GM12801 (cell line): ENCODE results near the gene FKBP10.

Experiments used
- TF ChIP-seq, protein P1 (sequence below): IDR thresholded peaks from one replicate; pipeline ENCODE4 v1.5.1; 2011; ENCODE audit warnings: control low read depth; ENCODE audit not compliant: insufficient read length; ENCODE audit errors: extremely low read depth

FKBP10 gene, protein sequence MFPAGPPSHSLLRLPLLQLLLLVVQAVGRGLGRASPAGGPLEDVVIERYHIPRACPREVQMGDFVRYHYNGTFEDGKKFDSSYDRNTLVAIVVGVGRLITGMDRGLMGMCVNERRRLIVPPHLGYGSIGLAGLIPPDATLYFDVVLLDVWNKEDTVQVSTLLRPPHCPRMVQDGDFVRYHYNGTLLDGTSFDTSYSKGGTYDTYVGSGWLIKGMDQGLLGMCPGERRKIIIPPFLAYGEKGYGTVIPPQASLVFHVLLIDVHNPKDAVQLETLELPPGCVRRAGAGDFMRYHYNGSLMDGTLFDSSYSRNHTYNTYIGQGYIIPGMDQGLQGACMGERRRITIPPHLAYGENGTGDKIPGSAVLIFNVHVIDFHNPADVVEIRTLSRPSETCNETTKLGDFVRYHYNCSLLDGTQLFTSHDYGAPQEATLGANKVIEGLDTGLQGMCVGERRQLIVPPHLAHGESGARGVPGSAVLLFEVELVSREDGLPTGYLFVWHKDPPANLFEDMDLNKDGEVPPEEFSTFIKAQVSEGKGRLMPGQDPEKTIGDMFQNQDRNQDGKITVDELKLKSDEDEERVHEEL

DNA sequence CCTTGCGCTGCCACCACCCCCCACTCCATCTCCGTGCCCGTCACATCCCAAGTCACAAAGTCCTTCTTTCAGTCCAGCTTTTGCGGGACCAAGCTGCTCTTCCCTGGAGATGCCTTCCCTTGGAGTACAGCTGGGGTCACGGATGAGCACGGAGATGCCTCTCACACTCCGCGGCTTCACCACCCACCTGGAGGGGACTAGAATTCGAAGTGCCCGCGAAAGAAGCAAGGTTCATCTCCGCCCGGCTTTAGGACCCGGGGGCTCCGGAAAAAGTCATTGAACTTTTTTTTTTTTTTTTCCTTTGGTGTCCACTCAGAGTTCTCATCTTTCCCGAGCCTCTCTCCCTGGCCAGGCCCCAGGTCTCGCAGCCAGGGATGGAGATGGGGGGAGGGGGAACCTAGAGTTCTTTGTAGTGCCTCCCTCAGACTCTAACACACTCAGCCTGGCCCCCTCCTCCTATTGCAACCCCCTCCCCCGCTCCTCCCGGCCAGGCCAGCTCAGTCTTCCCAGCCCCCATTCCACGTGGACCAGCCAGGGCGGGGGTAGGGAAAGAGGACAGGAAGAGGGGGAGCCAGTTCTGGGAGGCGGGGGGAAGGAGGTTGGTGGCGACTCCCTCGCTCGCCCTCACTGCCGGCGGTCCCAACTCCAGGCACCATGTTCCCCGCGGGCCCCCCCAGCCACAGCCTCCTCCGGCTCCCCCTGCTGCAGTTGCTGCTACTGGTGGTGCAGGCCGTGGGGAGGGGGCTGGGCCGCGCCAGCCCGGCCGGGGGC lies at the start of gene FKBP10:
FKBP10 (plus strand) TSS at position 624 of the 771 bp plus-strand sequence; CDS start at position 655, 31 bp downstream.
- TF ChIP-seq, protein P1, sequence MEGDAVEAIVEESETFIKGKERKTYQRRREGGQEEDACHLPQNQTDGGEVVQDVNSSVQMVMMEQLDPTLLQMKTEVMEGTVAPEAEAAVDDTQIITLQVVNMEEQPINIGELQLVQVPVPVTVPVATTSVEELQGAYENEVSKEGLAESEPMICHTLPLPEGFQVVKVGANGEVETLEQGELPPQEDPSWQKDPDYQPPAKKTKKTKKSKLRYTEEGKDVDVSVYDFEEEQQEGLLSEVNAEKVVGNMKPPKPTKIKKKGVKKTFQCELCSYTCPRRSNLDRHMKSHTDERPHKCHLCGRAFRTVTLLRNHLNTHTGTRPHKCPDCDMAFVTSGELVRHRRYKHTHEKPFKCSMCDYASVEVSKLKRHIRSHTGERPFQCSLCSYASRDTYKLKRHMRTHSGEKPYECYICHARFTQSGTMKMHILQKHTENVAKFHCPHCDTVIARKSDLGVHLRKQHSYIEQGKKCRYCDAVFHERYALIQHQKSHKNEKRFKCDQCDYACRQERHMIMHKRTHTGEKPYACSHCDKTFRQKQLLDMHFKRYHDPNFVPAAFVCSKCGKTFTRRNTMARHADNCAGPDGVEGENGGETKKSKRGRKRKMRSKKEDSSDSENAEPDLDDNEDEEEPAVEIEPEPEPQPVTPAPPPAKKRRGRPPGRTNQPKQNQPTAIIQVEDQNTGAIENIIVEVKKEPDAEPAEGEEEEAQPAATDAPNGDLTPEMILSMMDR, result no peak

DNA sequence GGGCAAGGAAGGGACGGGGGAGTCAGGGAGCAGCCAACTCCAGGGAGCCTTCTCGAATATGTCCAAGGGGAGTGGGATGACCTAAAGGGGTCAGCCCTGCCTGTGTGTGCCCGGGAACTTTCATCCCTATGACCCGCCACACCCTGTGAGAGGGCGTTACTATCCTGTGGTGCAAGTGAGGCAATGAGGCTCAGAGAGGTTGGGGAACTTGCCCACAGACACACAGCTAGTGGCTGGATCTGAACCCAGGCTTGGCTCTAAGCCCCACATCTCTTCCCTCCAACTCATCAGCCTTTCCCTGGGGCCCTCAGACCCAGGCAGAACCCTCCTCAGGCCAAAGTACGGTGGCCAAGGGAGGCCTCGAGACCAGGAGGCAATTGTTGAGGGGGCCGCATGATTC lies 49.5 kb upstream of the FKBP10 start:
- TF ChIP-seq, protein P1, result no peak

DNA sequence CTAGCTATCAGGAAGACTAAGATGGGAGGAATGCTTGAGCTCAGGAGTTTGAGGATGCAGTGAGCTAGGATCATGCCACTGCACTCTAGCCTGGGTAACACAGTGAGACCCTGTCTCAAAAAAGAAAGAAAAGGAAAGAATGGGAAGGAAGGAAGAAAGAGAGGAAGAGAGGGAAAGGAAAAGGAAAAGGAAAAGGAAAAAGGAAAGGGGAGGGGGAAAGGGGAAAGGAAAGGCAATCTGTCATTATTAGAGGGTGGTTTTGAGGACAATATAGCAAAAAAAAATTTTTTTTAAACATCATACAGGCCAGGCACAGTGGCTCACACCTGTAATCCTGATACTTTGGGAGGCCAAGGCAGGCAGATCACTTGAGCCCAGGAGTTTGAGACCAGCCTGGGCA lies 46.7 kb upstream of the FKBP10 start:
- TF ChIP-seq, protein P1, result no peak

DNA sequence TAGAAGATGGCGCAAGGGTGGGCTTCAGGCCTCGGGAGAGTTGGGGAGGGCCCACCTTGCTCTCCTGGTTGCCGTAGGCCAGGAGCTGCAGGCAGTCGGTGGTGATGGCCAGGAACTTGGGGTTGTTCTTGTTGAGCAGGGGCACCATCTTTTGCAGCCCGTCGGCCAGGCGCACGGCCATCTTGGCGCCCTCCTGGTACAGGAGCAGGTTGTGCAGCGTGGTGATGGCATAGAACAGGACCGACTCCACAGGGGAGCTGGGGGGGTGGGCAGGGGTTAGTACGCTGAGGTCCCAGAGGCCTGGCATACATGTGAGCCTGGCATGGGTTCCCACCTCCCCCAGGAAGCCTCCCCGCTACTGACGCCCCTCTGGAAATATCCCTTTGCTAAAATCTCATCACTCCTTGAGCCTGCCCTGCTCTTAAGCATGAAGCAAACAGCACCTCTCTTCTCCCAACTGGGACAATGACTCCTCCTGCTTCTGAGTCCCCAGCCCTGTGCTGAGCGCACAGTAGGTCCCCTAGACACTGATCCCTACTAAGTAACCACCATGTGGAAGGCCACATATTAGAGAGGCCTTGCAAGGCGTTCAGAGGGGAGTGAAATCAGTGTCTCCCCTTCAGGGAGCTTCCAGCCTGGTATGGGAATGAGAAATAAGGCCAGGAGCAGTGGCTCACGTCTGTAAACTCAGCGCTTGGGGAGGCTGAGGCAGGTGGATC lies 45.3 kb upstream of the FKBP10 start:
- TF ChIP-seq, protein P1, result no peak

DNA sequence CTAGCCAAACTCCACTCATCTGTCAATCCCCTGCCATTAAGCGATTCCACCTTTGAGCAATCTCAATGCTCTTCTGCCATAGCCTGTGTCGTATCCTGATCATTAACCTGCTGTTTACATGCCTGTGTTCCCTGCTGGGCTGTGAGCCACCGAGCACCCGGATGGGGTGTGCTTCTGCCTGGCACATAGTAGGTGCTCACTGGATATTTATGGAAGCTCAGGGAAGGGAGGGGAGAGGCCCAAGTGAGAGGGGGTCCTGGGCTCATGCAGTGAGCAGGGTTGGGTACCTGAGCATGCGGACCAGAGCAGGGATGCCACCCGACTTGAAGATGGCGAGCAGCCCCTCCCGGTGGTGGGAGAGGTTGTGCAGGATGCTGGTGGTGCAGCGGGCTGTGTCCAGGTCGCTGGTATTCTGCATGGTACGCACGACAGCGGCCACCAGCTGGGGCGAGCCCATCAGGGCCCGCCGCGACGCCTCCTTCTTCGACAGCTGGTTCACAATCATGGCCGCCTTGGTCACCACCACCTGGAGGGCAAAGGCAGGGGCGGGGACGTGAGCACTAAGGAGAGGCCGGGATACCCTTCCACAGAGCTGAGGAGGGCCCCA lies 44.0 kb upstream of the FKBP10 start:
- TF ChIP-seq, protein P1, result no peak

DNA sequence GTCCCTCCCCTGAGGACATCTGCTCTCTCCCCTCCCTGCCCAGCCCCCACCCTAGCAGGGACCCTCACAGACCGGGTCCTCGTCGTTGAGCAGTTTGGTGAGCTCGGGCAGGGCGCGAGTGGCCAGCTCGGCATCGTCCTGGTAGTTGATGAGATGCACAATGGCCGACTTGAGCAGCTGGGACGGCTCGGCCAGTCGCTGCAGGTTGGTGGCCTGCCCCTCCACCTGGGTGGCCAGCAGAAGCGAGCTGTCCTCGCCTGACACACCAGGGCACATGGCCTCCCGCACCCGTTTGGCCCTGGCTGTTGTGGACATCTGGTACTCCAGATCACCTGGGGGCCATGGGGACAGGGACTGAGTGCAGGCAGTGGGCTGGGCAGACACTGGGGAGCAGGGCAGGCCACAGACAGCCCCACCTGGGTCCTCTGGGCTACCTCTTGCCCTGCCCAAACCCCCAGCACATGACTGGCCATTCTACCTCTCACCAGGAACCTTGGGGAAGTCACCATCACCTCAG lies 43.4 kb upstream of the FKBP10 start:
- TF ChIP-seq, protein P1, result no peak
